H1 (cell line): ENCODE data around the gene ZC3H7B. TPM values are rescaled to one million over a fixed set of nuclear protein-coding genes. Genes with fewer than 3 reads are reported as not detected.

ENCODE experiments used
- BCL11A ChIP-seq, 2 experiments: IDR thresholded peaks; one replicate each; pipeline ENCODE4 v1.6.1; 2011; ENCODE audit warnings: low read depth in 2 of 2, low read length in 2 of 2, mild to moderate bottlenecking in 2 of 2
- HDAC2 ChIP-seq, 2 experiments: fragments of 300-600 bp in 1 of 2; sonication (generic) in 1 of 2; IDR thresholded peaks; 2 replicates each; pipeline ENCODE4 v1.6.1; 2011 to 2012; ENCODE audit warnings: low read depth in 2 of 2, low read length in 2 of 2, mild to moderate bottlenecking in 2 of 2, moderate library complexity in 2 of 2, borderline replicate concordance in 1 of 2, inconsistent platforms in 1 of 2
- JUN ChIP-seq: IDR thresholded peaks from 2 replicates; pipeline ENCODE4 v1.6.1; 2011; ENCODE audit warnings: low read depth, mild to moderate bottlenecking, improper control_type of control experiment, low read length
- MAX ChIP-seq: IDR thresholded peaks from 2 replicates; pipeline ENCODE4 v1.6.1; 2012; ENCODE audit warnings: inconsistent platforms
- polyA plus RNA-seq, 7 experiments: library from polyadenylated mRNA; depleted of rRNA in 3 of 7; stranded (reverse) in 5 of 7; unstranded in 2 of 7; fragments of >200 nt in 5 of 7; fragments of 200-250 nt in 2 of 7; gene quantifications; 1 replicate in 5 of 7; 2 replicates in 1 of 7; 4 replicates in 1 of 7; pipeline versions ENCODE4 v1.2.1 to v1.2.3, GENCODE V29; 2011 to 2013; ENCODE audit warnings: missing spikeins in 2 of 7, mixed read lengths in 2 of 7
- total RNA-seq: library from RNA; stranded (reverse); fragmentation: NEBNext Ultra II Directional; extraction: Animal tissue kit (Norgen Biotek cat#: 25700); gene quantifications from 2 replicates; pipeline ENCODE4 v1.2.1, GENCODE V29; 2021

Gene ZC3H7B
- total and polyA plus RNA-seq, 2 of the 8 experiments (the other 6 are each of a cell fraction or from before 2014, with no cell fraction given): 35.5 to 78.6 TPM

GRCh38 chr22:41296826-41297667 lies 4.3 kb upstream of the ZC3H7B start (continued):
- TF ChIP-seq MAX: no peak
- TF ChIP-seq BCL11A (IDR thresholded peaks at IDR 0.05; ENCODE audit: low read depth in 2 of 2, low read length in 2 of 2): no peak
- TF ChIP-seq HDAC2 (IDR thresholded peaks at IDR 0.05; ENCODE audit: borderline replicate concordance in 1 of 2, low read depth in 2 of 2, low read length in 2 of 2): no peak
- no peak for TF ChIP-seq JUN
